Endothelial cell (in vitro differentiated cells): Measurements from ENCODE around the gene KCNJ8. TPM values are rescaled to one million over a fixed set of nuclear protein-coding genes. Genes with fewer than 3 reads are reported as not detected.
A peak's percentile ranks its signal among the peaks of the same experiment; 100 is the strongest.

Experiments
- DNase-seq: peaks from one replicate; pipeline ENCODE4 v3.0.0; 2021; ENCODE audit warnings: low spot score
- H3K27ac Mint-ChIP-seq: one replicate; pipeline ENCODE4 v1.8.0; 2021; ENCODE audit warnings: mixed read lengths, inconsistent platforms; ENCODE audit not compliant: unreplicated experiment
- H3K27me3 Mint-ChIP-seq: one replicate; pipeline ENCODE4 v1.8.0; 2021; ENCODE audit warnings: mild to moderate bottlenecking, moderate library complexity, mixed read lengths, inconsistent platforms; ENCODE audit not compliant: unreplicated experiment
- H3K36me3 Mint-ChIP-seq: one replicate; pipeline ENCODE4 v1.8.0; 2021; ENCODE audit warnings: mild to moderate bottlenecking, low read depth, mixed read lengths, inconsistent platforms; ENCODE audit not compliant: unreplicated experiment
- H3K4me1 Mint-ChIP-seq: one replicate; pipeline ENCODE4 v1.8.0; 2021; ENCODE audit warnings: mild to moderate bottlenecking, mixed read lengths, inconsistent platforms; ENCODE audit not compliant: unreplicated experiment
- H3K4me3 Mint-ChIP-seq: one replicate; pipeline ENCODE4 v1.8.0; 2021; ENCODE audit warnings: mild to moderate bottlenecking, mixed read lengths, inconsistent platforms; ENCODE audit not compliant: unreplicated experiment
- H3K9me3 Mint-ChIP-seq: one replicate; pipeline ENCODE4 v1.8.0; 2021; ENCODE audit warnings: mixed read lengths, inconsistent platforms; ENCODE audit not compliant: unreplicated experiment
- total RNA-seq: library from RNA; stranded (reverse); fragmentation: NEBNext Ultra II Directional; extraction: Animal tissue kit (Norgen Biotek cat#: 25700); gene quantifications from one replicate; pipeline ENCODE4 v1.2.1, GENCODE V29; 2021; ENCODE audit not compliant: unreplicated experiment
- TF ChIP-seq, protein P1 (sequence below): fragments of 200-600 bp; sonication (generic); IDR thresholded peaks from one replicate; pipeline ENCODE4 v1.5.0; 2021; ENCODE audit warnings: antibody characterized with exemption; ENCODE audit not compliant: unreplicated experiment

KCNJ8 gene
- total RNA-seq, 1 donor from 2014 or later = 0.23 TPM

DNA sequence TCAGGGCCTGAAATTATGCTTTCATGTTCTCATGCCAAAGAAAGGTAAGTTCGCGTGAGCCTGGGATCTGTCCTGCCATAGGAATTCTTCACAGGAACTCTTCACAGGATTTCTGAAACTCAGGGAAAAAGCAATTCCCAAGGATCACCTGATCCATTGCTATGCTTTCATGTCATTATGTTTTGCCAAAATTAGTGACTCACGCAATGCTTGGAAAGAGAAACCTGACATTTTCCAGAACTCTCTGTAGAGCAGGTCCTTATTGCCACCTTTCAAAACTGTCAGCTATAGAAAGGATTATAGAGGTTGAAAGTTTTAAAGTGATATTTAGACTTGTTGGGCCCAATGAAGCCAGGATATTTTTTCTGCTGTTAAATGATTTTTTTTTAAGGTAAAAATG, 6.3 kb upstream of the KCNJ8 start:
- H3K27me3 Mint-ChIP-seq = no peaks in the 10 kb centered on the region
- H3K36me3 Mint-ChIP-seq = no peaks in the 10 kb centered on the region
- TF ChIP-seq, protein P1, sequence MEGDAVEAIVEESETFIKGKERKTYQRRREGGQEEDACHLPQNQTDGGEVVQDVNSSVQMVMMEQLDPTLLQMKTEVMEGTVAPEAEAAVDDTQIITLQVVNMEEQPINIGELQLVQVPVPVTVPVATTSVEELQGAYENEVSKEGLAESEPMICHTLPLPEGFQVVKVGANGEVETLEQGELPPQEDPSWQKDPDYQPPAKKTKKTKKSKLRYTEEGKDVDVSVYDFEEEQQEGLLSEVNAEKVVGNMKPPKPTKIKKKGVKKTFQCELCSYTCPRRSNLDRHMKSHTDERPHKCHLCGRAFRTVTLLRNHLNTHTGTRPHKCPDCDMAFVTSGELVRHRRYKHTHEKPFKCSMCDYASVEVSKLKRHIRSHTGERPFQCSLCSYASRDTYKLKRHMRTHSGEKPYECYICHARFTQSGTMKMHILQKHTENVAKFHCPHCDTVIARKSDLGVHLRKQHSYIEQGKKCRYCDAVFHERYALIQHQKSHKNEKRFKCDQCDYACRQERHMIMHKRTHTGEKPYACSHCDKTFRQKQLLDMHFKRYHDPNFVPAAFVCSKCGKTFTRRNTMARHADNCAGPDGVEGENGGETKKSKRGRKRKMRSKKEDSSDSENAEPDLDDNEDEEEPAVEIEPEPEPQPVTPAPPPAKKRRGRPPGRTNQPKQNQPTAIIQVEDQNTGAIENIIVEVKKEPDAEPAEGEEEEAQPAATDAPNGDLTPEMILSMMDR = no peak
- H3K4me3 Mint-ChIP-seq = no peak overlapping the region
- H3K9me3 Mint-ChIP-seq = no peaks in the 10 kb centered on the region
- no peak for DNase-seq
- no peak overlapping the region for H3K27ac Mint-ChIP-seq
- H3K4me1 Mint-ChIP-seq = no peaks in the 10 kb centered on the region

DNA sequence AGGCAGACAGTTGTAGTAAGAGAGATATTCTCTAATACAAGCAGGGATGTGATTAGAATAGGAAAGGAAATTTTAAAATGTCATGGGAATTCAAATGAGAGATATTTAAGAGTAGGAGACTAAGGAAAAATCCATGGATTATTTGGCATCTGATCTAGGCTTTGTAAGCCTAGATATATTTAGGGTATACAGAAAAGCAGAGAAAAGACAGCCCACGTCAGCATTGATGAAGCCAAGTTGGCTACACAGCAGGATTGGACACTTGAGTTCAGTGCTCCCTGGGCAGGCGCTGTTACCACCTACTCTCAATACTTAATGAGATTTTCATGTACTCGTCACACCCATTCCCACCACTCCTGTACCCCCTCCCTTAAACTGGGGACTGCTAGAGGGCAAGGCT, 1.7 kb upstream of the KCNJ8 start:
- TF ChIP-seq, protein P1 = no peak
- H3K27ac Mint-ChIP-seq = no peak overlapping the region
- no peaks in the 10 kb centered on the region for H3K9me3 Mint-ChIP-seq
- H3K4me3 Mint-ChIP-seq = no peak overlapping the region
- no peak for DNase-seq
- H3K4me1 Mint-ChIP-seq = peaks cover 5% of the 10 kb centered on the region
- H3K36me3 Mint-ChIP-seq = no peaks in the 10 kb centered on the region
- H3K27me3 Mint-ChIP-seq = no peaks in the 10 kb centered on the region

DNA sequence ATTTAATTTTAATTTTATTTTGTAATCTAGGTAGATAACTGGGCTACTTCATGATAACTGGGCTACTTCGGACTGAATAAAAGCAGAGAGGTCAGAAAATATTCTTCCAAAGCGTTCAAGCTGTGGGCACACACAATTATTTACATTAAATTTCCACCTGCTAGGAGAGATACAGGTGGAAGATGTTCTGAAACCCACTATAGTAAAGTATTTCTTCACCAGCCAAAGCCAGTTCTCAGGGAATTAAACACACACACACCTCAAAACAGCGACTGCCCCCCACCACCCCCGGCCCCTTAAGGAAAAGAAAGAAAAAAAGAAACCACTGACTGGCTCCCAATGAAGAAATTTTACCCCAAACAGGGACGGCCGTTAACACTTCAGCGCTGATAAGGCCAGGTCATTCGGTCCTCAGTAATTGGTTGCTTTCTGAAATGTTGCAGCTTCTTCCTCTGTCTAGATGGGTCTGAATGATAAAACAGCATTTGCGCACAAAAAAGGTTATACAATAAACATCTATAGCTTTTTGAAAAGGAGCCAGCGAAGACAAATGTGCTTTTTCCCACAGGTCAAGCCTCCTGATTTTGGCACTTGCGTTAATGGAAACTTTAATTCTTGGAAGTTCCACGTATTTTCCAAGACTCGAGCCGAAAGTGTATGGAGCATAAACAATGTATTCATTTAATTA, 771 bp upstream of the KCNJ8 start:
- H3K27me3 Mint-ChIP-seq = no peaks in the 10 kb centered on the region
- H3K4me1 Mint-ChIP-seq = peaks cover 5% of the 10 kb centered on the region
- TF ChIP-seq, protein P1 = no peak
- DNase-seq = no peak
- H3K4me3 Mint-ChIP-seq = peak overlapping the region; percentile 27
- no peak overlapping the region for H3K27ac Mint-ChIP-seq
- H3K36me3 Mint-ChIP-seq = no peaks in the 10 kb centered on the region
- no peaks in the 10 kb centered on the region for H3K9me3 Mint-ChIP-seq

DNA sequence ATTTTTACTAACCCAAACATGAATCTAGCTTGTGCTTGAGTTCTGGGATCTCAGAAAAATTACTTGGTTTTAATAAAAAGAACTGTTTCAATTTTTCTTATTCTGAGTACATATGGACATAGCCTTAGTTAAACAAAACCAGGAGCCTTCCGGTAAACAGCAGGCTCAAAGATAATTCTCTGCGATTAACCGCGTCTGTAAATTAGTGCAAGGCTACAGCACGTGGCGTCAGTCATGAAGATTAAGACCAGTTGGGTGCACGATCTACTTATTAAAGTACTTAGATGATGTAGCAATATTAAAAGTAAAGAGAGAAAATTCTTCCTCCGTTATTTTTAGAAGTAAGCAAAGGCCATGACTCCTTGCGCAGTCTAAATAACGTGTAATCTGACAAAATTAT, 700 bp downstream of the KCNJ8 start:
- H3K9me3 Mint-ChIP-seq = no peaks in the 10 kb centered on the region
- H3K4me1 Mint-ChIP-seq = peaks cover 5% of the 10 kb centered on the region
- DNase-seq = no peak
- no peaks in the 10 kb centered on the region for H3K27me3 Mint-ChIP-seq
- H3K36me3 Mint-ChIP-seq = no peaks in the 10 kb centered on the region
- no peak overlapping the region for H3K27ac Mint-ChIP-seq
- TF ChIP-seq, protein P1 = no peak
- no peak overlapping the region for H3K4me3 Mint-ChIP-seq

DNA sequence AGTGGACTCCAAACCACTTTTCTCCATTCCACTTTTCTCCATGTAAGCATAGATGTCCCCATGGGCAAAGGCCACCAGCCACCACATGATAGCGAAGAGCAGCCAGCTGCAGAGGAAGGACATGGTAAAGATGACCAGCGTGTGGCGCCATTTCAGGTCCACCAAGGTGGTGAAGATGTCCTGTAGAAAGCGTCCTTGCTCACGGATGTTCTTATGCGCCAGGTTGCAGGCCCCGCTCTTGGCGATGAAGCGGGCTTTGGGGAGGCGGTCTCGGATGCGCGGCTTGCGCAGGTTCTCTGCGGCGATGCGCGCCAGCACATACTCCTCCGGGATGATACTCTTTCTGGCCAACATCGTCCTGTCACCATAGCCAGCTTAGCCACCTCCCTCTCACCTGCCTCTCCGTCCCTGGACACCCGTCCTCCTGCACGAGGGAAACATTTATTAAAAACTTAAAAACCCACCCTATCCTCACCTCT, 1.2 kb downstream of the KCNJ8 start:
- Mint-ChIP-seq H3K27me3 (no peaks in the 10 kb centered on the region), H3K9me3 (no peaks in the 10 kb centered on the region), H3K4me1 (peaks cover 5% of the 10 kb centered on the region), H3K27ac (no peak overlapping the region), H3K36me3 (no peaks in the 10 kb centered on the region), H3K4me3 (no peak overlapping the region)
- TF ChIP-seq, protein P1 = peak; percentile 24
- DNase-seq = peak; percentile 31
